C1 segment of cervical spinal cord (tissue), 14 donors: ENCODE data around the gene MDFIC2.

ENCODE experiments used
- DNase-seq, 14 donors: peaks; one replicate each; lab custom pipeline; 2025; lab: John Stamatoyannopoulos, UW

The MDFIC2 gene

DNA sequence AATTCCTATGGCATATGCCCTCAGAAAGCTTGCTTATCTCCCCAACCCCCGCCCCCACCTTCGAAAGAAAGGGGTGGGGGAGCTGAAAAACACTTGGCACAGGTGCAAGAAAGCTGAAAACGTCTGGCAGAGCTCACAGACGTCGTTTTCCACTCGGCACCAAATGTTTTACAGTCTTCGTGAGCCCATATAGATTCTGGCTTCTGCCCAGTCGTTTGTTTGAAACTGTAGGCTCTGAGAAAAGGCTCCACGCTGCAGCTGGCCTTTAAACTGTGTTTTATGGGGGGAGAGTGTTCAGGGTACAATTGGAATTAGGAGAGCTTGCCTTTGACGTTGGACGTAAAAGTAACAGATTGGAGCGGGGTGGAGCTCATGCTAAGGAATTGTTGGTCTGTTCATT, 130.3 kb downstream of the MDFIC2 start:
- no peak for DNase-seq

DNA sequence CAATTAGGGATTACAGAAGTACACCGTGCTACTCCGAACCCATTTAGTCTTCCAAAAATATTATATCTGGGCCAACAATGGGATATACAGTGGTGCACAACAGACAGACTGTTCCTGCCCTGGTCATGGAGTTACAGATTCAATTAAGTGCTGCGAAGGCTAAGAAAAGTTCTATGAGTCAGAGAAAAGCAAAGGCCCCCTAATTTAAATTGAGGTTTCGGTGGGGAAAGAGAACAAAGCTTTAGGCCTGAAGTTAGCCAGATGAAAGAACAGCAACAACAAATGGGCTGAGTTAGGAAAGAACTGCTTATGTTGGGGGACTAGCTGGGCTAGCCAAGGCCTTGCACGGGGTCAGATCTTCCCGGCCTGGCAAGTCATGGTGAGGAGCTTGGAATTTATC, 131.8 kb downstream of the MDFIC2 start:
- DNase-seq, result no peak

DNA sequence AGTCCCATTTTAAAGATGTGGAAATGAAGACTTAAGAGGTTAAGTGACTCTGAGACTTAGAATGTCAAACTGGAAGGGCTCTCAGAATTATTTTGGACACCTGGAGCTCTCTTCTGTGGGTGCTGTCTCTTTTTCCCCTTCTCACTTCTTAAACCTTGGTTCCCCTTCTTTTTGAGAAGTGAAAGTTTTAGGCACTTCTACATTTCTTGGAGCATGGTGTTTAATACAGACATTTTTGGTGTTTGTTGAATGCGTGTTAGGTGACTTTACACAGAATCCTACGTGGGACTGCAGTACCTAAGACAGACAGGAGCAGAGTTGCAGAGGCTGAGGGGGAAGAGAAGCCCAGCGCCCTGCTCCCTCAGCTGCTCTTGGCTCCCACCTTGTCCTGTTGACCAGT, 133.3 kb downstream of the MDFIC2 start:
- DNase-seq, result no peak

DNA sequence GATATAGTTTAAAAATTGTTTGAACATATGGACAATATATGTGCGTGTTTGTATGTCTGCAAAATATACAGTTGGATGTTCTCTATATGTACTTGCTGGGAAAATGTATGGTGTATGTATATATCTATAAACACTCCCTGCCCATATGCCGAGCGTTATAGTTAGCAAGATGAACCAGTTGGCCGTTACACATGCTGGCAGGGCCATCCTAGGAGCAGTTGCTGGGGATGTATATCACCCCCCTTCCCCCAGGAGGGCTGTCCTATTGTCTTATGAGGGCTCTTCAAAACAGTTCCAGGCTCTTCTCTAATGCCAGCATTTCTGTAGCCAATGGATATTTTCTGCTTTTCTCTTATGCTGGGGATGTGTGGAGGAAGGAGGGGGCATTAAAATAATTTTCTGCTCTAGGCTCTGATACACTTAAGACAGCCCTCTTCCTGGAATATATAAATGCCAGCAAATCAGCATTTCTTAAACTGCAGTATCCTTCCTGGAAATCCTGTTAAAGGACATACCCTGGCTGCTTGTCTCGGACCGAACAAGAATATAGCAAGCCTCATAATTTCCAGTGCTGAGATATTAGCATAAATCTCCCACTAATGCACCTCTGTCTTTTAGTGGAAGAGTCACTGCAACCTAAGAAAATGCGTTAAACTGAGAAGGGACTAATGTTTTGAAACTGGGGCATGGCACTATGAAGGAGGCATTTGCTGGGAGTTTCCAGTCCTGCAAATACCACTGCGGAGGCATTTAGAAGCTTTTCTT, 134.4 kb downstream of the MDFIC2 start:
- no peak for DNase-seq

DNA sequence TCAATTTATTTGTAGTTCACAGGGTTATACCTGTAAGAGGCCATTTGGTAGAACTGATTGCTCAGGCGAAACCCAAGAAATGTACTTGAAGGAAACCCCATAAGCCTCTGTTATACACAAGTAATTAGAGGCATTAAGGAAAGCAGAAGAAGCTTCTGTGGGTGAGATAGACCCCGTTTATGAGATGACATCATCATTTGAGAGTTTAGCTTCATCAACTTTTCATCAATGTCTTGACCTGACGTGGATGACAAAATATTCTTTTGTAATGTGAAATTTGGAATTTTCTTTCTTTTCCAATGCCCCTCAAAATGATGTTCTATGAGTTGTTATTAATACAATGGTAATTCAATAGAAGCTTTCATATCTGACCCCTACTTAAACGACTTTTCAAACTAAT, 136.2 kb downstream of the MDFIC2 start:
- DNase-seq, result no peak

DNA sequence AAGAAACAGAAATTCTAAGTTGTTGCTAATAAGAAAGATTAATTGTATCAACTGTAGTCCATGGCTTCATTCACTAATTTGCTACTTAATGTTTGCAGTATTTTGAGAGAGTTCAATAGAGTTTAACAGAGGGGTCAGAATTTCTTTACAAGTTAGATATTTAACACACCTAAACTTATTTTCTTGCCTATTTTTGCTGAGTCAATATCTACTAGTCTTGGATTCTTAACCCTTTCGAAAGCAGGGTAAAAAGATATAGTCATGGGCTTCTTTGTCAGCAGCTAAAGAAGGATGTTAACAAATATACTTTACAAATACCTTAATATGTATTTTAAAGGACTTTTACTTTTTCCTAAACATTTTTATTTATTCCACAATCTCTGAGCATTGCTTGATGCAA, 155.6 kb downstream of the MDFIC2 start:
- no peak for DNase-seq

DNA sequence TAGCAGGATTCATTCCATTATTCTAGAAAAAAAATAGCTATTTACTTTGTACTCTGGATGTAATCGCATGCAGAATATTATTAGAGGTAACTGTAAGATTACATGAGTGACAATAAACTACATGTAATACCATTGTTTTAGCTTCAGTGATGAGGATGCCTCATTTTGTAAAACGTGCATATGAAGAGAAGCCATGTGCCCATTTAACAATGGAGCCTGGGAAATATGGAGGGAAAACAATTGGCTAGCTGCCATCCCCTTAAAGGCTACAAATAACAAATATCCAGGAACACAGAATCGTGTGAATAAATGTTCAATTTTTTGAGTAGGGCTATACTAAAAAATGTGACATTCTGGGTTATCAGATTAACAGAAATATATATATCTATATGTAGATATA, 161.8 kb downstream of the MDFIC2 start:
- DNase-seq, result no peak

DNA sequence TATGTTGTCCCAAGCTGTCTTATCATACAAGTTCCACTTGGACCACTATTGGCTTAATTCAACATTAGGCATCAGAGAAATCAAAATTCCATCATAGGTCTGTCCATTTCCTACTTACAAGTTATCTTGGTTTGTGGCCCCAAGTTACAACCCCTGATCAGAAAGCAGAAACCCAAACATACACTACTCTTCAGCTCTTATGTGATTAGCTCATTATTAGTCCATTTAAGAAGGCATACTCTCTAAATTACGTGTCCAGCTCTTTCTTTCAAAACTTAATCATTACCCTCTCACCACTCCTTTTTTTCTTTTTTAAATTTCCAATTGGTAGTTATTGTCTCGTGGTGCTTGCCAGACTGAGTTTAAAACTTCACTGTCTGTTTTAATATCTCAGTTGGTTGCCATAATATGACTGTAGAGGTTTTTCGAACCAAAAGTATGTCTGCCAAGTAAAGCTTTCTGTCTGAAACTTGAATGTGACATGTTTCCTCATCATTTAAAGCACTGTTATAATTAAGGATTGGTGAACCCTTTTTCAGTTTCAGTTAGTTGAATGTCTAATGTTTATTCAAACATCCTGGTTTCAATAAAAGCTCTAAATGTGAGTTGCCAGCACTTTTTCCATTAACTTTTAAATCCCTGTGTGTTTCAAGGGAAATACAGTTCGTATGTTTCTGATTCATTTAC, 162.6 kb downstream of the MDFIC2 start:
- DNase-seq, result no peak
